Neuronal stem cell (in vitro differentiated cells): ENCODE measurements around the gene PARD6B.

Source experiments
- DNase-seq: peaks from one replicate; pipeline ENCODE4 v3.0.0-alpha.2; 2013; ENCODE audit warnings: low spot score
- H2AFZ ChIP-seq: one replicate; pipeline ENCODE4 v1.6.1; 2013; ENCODE audit warnings: mild to moderate bottlenecking, low read length, inconsistent platforms
- H2AK5ac ChIP-seq: 2 replicates; pipeline ENCODE4 v1.6.1; 2013; ENCODE audit warnings: low read depth, mild to moderate bottlenecking, inconsistent platforms, low read length, moderate library complexity, mixed read lengths
- H2BK120ac ChIP-seq: 2 replicates; pipeline ENCODE4 v1.6.1; 2013; ENCODE audit warnings: low read depth, mild to moderate bottlenecking, inconsistent platforms, low read length, moderate library complexity, mixed read lengths
- H2BK12ac ChIP-seq: one replicate; pipeline ENCODE4 v1.6.1; 2013; ENCODE audit warnings: low read length, inconsistent platforms
- H2BK15ac ChIP-seq: 2 replicates; pipeline ENCODE4 v1.6.1; 2013; ENCODE audit warnings: mild to moderate bottlenecking, low read length, inconsistent platforms, mixed read lengths
- H2BK5ac ChIP-seq: one replicate; pipeline ENCODE4 v1.6.1; 2013; ENCODE audit warnings: inconsistent platforms, mild to moderate bottlenecking, low read length, moderate library complexity
- H3K14ac ChIP-seq: one replicate; pipeline ENCODE4 v1.6.1; 2013; ENCODE audit warnings: low read length, inconsistent platforms
- H3K18ac ChIP-seq: 2 replicates; pipeline ENCODE4 v1.6.1; 2013; ENCODE audit warnings: low read length, inconsistent platforms
- H3K23ac ChIP-seq: 2 replicates; pipeline ENCODE4 v1.6.1; 2013; ENCODE audit warnings: low read depth, mild to moderate bottlenecking, mixed read lengths, low read length, inconsistent platforms; ENCODE audit not compliant: poor library complexity
- H3K27ac ChIP-seq: replicated peaks from 3 replicates; pipeline ENCODE4 v1.5.1; 2013; ENCODE audit warnings: low read length, inconsistent platforms
- H3K27me3 ChIP-seq, 3 experiments: 2 replicates each; pipeline ENCODE4 v1.6.1; 2013; ENCODE audit warnings: low read length in 3 of 3, mild to moderate bottlenecking in 2 of 3, inconsistent platforms in 1 of 3, low read depth in 1 of 3, mixed read lengths in 1 of 3, moderate library complexity in 1 of 3; ENCODE audit not compliant: control insufficient read depth in 3 of 3, insufficient read depth in 3 of 3
- H3K36me3 ChIP-seq, 2 donors: replicated peaks in 1 of 2; 2 replicates each; pipeline ENCODE4 v1.6.1; 2013; ENCODE audit warnings: low read length in 2 of 2; ENCODE audit not compliant: control insufficient read depth in 2 of 2, insufficient read depth in 2 of 2
- H3K4ac ChIP-seq: 2 replicates; pipeline ENCODE4 v1.6.1; 2013; ENCODE audit warnings: inconsistent platforms, mild to moderate bottlenecking, low read length, moderate library complexity
- H3K4me1 ChIP-seq, 2 donors: 1 replicate in 1 of 2; 2 replicates in 1 of 2; pipeline ENCODE4 v1.6.1; 2013; ENCODE audit warnings: low read length in 2 of 2, low read depth in 1 of 2; ENCODE audit not compliant: control insufficient read depth in 2 of 2, insufficient read depth in 1 of 2
- H3K4me2 ChIP-seq: one replicate; pipeline ENCODE4 v1.6.1; 2013; ENCODE audit warnings: mild to moderate bottlenecking, low read length, inconsistent platforms; ENCODE audit not compliant: insufficient read depth, poor library complexity, severe bottlenecking
- H3K4me3 ChIP-seq, 2 donors: 2 replicates each; pipeline ENCODE4 v1.5.1; 2013; ENCODE audit warnings: low read length in 2 of 2, mild to moderate bottlenecking in 2 of 2, inconsistent platforms in 1 of 2, moderate library complexity in 1 of 2
- H3K79me1 ChIP-seq: one replicate; pipeline ENCODE4 v1.6.1; 2013; ENCODE audit warnings: low read depth, mild to moderate bottlenecking, inconsistent platforms, low read length, moderate library complexity
- H3K9ac ChIP-seq: one replicate; pipeline ENCODE4 v1.6.1; 2013; ENCODE audit warnings: mild to moderate bottlenecking, low read depth, low read length, inconsistent platforms; ENCODE audit not compliant: poor library complexity
- H3K9me3 ChIP-seq, 2 donors: replicated peaks in 1 of 2; 2 replicates each; pipeline versions ENCODE3 to v1.6.1; 2013; ENCODE audit warnings: low read length in 2 of 2, mild to moderate bottlenecking in 2 of 2, inconsistent platforms in 1 of 2, low read depth in 1 of 2, mixed read lengths in 1 of 2, moderate library complexity in 1 of 2; ENCODE audit not compliant: control insufficient read depth in 2 of 2, insufficient read depth in 1 of 2
- H4K8ac ChIP-seq: one replicate; pipeline ENCODE4 v1.6.1; 2013; ENCODE audit warnings: low read depth, mild to moderate bottlenecking, inconsistent platforms, low read length, moderate library complexity
- H4K91ac ChIP-seq: one replicate; pipeline ENCODE4 v1.6.1; 2013; ENCODE audit warnings: low read length, low read depth, mild to moderate bottlenecking, inconsistent platforms; ENCODE audit not compliant: poor library complexity
- WGBS, 2 donors: extraction: QIAGEN DNeasy Blood & Tissue Kit; methylation state at CpG; one replicate each; pipeline ENCODE4 v1.1.7; 2013; ENCODE audit warnings: missing lambda C conversion rate in 2 of 2, mixed read lengths in 1 of 2; ENCODE audit not compliant: insufficient read length in 2 of 2, insufficient replicate concordance in 1 of 2; ENCODE audit errors: extremely low coverage in 2 of 2; 5-methylcytosine and 5-hydroxymethylcytosine counted together

The PARD6B gene

GRCh38 chr20:50743087-50743486 is 11.7 kb downstream of the PARD6B start:
- H3K4me2 ChIP-seq: no peak overlapping the region
- peaks cover 7 to 15% of the 10 kb centered on the region in 2 donors for H3K4me1 ChIP-seq
- H3K9me3 ChIP-seq: no peaks in the 10 kb centered on the region
- peaks cover 5 to 23% of the 10 kb centered on the region in 2 donors for H3K36me3 ChIP-seq
- no peak overlapping the region for H4K8ac ChIP-seq
- no peak overlapping the region for H2BK15ac ChIP-seq
- no peak overlapping the region for H3K4ac ChIP-seq
- no peaks in the 10 kb centered on the region for H3K27me3 ChIP-seq
- no CpG with 5 or more reads among the region's 4 CpGs for WGBS, 2 donors
- H2BK12ac ChIP-seq: no peak overlapping the region
- H3K23ac ChIP-seq: no peak overlapping the region
- no peak overlapping the region for H3K18ac ChIP-seq
- no peak overlapping the region for H3K14ac ChIP-seq
- no peak for DNase-seq
- H4K91ac ChIP-seq: no peak overlapping the region
- H3K4me3 ChIP-seq: no peak overlapping the region
- H3K9ac ChIP-seq: no peak overlapping the region
- H2BK5ac ChIP-seq: no peak overlapping the region
- no peak overlapping the region for H2BK120ac ChIP-seq
- H2AK5ac ChIP-seq: no peak overlapping the region
- H2AFZ ChIP-seq: no peak overlapping the region
- peak overlapping the region; percentile 5 for H3K27ac ChIP-seq
- H3K79me1 ChIP-seq: no peaks in the 10 kb centered on the region

DNA sequence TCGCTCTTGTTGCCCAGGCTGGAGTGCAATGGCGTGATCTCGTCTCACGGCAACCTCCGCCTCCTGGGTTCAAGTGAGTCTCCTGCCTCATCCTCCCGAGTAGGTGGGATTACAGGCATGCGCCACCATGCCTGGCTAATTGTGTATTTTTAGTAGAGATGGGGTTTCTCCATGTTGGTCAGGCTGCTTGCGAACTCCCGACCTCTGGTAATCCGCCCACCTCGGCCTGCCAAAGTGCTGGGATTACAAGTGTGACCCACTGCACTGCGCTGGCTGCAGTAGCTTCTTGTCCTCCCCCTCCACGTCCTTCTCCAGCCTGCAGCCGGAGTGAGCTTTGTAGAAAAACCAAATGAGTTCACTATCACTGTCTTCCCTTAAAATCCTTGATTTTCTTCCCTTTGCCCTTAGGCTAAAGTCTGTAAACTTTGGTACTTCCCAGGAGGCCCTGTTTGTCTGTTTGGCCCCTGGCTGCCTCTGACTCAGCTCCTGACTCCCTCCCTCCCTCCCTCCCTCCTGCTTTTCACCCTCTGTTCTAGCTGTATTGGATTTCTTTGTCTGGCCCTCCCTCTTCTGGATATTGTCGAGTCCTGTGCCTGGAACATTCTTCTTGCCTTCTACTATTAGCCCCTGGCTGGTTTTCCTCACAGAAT is 12.9 kb downstream of the PARD6B start:
- peaks cover 7 to 15% of the 10 kb centered on the region in 2 donors for H3K4me1 ChIP-seq
- no peak overlapping the region for H3K4me3 ChIP-seq

DNA sequence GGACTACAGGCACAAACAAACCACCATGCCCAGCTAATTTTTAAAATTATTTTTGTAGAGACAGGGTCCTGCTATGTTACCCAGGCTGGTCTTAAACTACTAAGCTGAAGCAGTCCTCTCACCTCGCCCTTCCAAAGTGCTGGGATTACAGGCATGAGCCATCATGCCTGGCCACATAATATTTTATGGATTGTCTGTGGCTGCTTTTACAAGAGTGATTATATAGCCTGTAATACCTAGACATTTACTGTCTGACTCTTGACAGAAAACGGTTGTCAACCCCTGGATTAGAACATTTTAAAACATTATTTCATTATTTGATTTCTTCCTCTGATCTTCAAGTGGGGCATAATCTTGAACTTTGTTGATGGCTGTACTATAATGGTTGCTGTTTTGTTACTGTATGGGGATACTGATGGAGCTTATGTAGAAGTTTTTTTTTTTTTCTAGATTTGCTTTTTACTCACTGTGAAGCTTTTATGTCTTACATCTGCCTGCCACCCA is 14.3 kb downstream of the PARD6B start:
- Histone ChIP-seq H3K4ac (no peak overlapping the region), H2BK120ac (no peak overlapping the region), H3K4me3 (no peak overlapping the region), H3K23ac (no peak overlapping the region), H2AFZ (no peak overlapping the region), H2AK5ac (no peak overlapping the region), H3K9ac (no peak overlapping the region), H4K8ac (no peak overlapping the region), H4K91ac (no peak overlapping the region), H3K14ac (no peak overlapping the region), H3K4me1 (peaks cover 7 to 11% of the 10 kb centered on the region in 2 donors), H3K9me3 (no peaks in the 10 kb centered on the region), H2BK15ac (no peak overlapping the region), H2BK12ac (no peak overlapping the region), H3K4me2 (no peak overlapping the region), H3K79me1 (no peaks in the 10 kb centered on the region), H3K18ac (no peak overlapping the region), H3K27ac (no peak overlapping the region), H3K36me3 (peaks cover 12 to 33% of the 10 kb centered on the region in 2 donors), H3K27me3 (no peaks in the 10 kb centered on the region), H2BK5ac (no peak overlapping the region)
- DNase-seq: no peak
- WGBS, 2 donors: no CpG with 5 or more reads among the region's 2 CpGs

More for the DNA sequence above, 12.9 kb downstream of the PARD6B start:
- peak overlapping the region; percentile 74 for H2AFZ ChIP-seq
- no peaks in the 10 kb centered on the region for H3K79me1 ChIP-seq
- H3K27ac ChIP-seq: peak overlapping the region; percentile 77
- DNase-seq: no peak
- H2BK5ac ChIP-seq: no peak overlapping the region
- peak overlapping the region; percentile 12 for H3K4me2 ChIP-seq
- H3K4ac ChIP-seq: no peak overlapping the region
- no peak overlapping the region for H2BK120ac ChIP-seq
- no peak overlapping the region for H3K23ac ChIP-seq
- no peak overlapping the region for H3K18ac ChIP-seq
- H3K14ac ChIP-seq: no peak overlapping the region
- H3K9me3 ChIP-seq: no peaks in the 10 kb centered on the region
- H4K8ac ChIP-seq: no peak overlapping the region
- WGBS, 2 donors: no CpG with 5 or more reads among the region's 15 CpGs
- no peak overlapping the region for H2AK5ac ChIP-seq
- H3K27me3 ChIP-seq: no peaks in the 10 kb centered on the region
- no peak overlapping the region for H2BK12ac ChIP-seq
- peaks cover 8 to 21% of the 10 kb centered on the region in 2 donors for H3K36me3 ChIP-seq
- H2BK15ac ChIP-seq: no peak overlapping the region
- H3K9ac ChIP-seq: no peak overlapping the region
- no peak overlapping the region for H4K91ac ChIP-seq

DNA sequence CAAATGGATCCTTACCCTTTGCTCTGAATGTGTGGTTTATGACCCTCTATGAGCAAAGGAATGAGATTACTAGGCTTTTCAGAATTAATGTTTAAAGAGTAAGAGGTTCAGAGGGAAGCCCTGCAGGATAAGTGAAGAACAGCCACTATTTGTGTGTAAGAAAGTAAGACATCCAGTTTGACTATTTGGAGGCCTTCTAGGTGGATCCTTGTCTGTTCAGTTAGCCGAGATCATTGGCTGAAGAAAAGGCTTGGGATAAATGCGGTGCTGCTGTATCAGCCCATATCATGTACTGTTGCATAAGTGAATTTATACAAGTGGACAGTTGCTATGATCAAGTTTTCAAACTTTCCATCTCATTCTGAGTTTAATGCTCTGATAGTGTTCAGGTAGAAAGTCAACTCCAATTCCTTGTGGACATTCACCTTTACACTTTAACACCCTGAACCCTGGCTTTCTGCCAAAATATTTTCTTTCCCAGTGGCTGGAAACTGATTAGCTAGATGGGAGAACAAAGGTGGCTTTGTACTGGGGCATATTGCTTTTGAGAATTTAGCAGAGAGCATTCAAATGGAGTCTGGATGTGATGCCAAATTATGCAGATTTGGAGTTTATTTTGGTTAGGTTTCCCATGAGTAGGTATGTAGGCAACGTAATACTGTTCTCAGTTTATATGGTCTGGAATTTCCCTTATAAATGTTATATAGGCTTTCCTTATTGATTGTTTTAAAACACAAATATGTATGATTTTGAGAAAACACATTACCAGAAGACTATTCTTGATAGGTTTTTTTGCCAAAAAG is 15.0 kb downstream of the PARD6B start:
- no peak overlapping the region for H3K9ac ChIP-seq
- no peak overlapping the region for H2BK12ac ChIP-seq
- H3K79me1 ChIP-seq: no peaks in the 10 kb centered on the region
- H2AFZ ChIP-seq: no peak overlapping the region
- H2BK120ac ChIP-seq: no peak overlapping the region
- H3K27ac ChIP-seq: no peak overlapping the region
- H3K18ac ChIP-seq: no peak overlapping the region
- H3K4me3 ChIP-seq: no peak overlapping the region
- no peak overlapping the region for H2BK5ac ChIP-seq
- no peaks in the 10 kb centered on the region for H3K27me3 ChIP-seq
- H3K23ac ChIP-seq: no peak overlapping the region
- H3K4ac ChIP-seq: no peak overlapping the region
- no peak overlapping the region for H3K14ac ChIP-seq
- DNase-seq: no peak
- H4K8ac ChIP-seq: no peak overlapping the region
- peaks cover 12 to 32% of the 10 kb centered on the region in 2 donors for H3K36me3 ChIP-seq
- no peaks in the 10 kb centered on the region for H3K9me3 ChIP-seq
- H2AK5ac ChIP-seq: no peak overlapping the region
- H2BK15ac ChIP-seq: no peak overlapping the region
- no peak overlapping the region for H3K4me2 ChIP-seq
- H3K4me1 ChIP-seq: peaks cover 7 to 11% of the 10 kb centered on the region in 2 donors
- no peak overlapping the region for H4K91ac ChIP-seq
- WGBS, 2 donors: no CpG with 5 or more reads among the region's 3 CpGs
